Measurements from ENCODE around the gene PSME3. TPM values are rescaled to one million over a fixed set of nuclear protein-coding genes. Genes with fewer than 3 reads are reported as not detected.

Gene PSME3
- total and polyA plus RNA-seq, 2 of the 13 experiments (the other 11 are each of a cell fraction or from before 2014, with no cell fraction given): 66.3 to 135 TPM

DNA sequence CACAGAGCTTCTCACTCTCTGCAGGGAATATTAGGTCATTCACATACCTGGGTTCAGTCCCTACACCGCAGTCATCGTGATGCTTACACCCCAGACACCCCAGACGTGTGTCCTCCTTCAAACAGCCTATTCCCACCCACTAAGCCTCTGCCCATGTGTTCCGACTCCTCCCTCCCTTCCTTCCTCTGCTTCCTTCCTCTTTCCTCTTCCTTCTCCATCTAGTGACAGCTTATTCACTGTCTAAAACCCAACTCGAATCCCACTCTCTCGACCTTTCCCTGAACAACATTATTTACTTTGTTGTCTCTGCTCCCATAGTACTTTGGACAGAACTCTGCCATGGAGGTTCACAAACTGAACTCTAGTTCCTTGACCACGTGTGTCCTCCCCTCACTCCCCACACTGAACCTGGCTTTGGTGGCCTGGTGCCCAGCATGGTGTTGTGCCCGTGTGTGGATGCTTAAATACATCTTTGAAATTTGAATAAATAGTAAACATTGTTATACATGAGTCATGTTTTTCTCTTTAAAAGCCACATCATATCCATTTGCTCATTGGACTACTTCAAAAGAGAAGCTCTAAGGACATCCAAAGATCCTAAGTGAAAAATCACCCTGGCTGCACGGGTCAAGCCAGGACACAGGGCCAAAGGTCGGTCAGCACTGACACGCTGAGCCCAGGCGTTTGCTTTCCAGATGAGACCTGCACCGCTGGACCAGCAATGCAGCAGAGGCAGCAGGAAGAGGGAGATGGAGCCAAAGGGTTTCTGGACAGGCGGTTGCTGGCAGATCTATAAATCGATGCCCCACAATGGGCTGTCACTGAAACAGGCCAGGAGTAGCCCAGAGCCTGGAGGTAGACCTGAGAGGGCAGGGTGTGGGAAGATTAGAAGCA lies 53.3 kb downstream of the PSME3 start (continued):
- peak; percentile 60; the same call in 1 of the 2 replicates for TF ChIP-seq EHMT2 (IDR thresholded peaks at IDR 0.05; ENCODE audit: borderline replicate concordance, low read depth, low read length)
- TF ChIP-seq WIZ (CRISPR knock-in tag; IDR thresholded peaks at IDR 0.05): 0 out of 2 replicates have a peak, but pooled peaks have one; percentile 24
- TF ChIP-seq HOXA5 (CRISPR knock-in tag; IDR thresholded peaks at IDR 0.05): 0 out of 2 replicates have a peak, but pooled peaks have one; percentile 2
- peak; percentile 51; the same call in 1 of the 2 replicates for TF ChIP-seq ZNF563 (CRISPR knock-in tag; IDR thresholded peaks at IDR 0.05)
- TF ChIP-seq NFYB (CRISPR knock-in tag; IDR thresholded peaks at IDR 0.05): no peak; the same call in 1 of the 2 replicates
- TF ChIP-seq, protein P1, sequence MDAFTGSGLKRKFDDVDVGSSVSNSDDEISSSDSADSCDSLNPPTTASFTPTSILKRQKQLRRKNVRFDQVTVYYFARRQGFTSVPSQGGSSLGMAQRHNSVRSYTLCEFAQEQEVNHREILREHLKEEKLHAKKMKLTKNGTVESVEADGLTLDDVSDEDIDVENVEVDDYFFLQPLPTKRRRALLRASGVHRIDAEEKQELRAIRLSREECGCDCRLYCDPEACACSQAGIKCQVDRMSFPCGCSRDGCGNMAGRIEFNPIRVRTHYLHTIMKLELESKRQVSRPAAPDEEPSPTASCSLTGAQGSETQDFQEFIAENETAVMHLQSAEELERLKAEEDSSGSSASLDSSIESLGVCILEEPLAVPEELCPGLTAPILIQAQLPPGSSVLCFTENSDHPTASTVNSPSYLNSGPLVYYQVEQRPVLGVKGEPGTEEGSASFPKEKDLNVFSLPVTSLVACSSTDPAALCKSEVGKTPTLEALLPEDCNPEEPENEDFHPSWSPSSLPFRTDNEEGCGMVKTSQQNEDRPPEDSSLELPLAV (CRISPR knock-in tag; conservative IDR thresholded peaks at IDR 0.05; ENCODE audit: low read depth): no peak
- TF ChIP-seq ZSCAN20 (CRISPR knock-in tag; IDR thresholded peaks at IDR 0.05; ENCODE audit: borderline replicate concordance): no peak
- TF ChIP-seq, protein P2, sequence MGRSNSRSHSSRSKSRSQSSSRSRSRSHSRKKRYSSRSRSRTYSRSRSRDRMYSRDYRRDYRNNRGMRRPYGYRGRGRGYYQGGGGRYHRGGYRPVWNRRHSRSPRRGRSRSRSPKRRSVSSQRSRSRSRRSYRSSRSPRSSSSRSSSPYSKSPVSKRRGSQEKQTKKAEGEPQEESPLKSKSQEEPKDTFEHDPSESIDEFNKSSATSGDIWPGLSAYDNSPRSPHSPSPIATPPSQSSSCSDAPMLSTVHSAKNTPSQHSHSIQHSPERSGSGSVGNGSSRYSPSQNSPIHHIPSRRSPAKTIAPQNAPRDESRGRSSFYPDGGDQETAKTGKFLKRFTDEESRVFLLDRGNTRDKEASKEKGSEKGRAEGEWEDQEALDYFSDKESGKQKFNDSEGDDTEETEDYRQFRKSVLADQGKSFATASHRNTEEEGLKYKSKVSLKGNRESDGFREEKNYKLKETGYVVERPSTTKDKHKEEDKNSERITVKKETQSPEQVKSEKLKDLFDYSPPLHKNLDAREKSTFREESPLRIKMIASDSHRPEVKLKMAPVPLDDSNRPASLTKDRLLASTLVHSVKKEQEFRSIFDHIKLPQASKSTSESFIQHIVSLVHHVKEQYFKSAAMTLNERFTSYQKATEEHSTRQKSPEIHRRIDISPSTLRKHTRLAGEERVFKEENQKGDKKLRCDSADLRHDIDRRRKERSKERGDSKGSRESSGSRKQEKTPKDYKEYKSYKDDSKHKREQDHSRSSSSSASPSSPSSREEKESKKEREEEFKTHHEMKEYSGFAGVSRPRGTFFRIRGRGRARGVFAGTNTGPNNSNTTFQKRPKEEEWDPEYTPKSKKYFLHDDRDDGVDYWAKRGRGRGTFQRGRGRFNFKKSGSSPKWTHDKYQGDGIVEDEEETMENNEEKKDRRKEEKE (IDR thresholded peaks at IDR 0.05): no peak
- TF ChIP-seq TMF1 (CRISPR knock-in tag; IDR thresholded peaks at IDR 0.05; ENCODE audit: low read depth): no peak
- peak; percentile 85 for TF ChIP-seq RCOR2 (CRISPR knock-in tag; IDR thresholded peaks at IDR 0.05)
- TF ChIP-seq GABPB1 (CRISPR knock-in tag; IDR thresholded peaks at IDR 0.05): peak; percentile 58
- peak; percentile 89 for TF ChIP-seq MIER3 (CRISPR knock-in tag; IDR thresholded peaks at IDR 0.05; ENCODE audit: borderline replicate concordance)
- TF ChIP-seq GFI1 (CRISPR knock-in tag; IDR thresholded peaks at IDR 0.05; ENCODE audit: borderline replicate concordance): no peak
- peak; percentile 83; the same call in 1 of the 2 replicates for TF ChIP-seq ZNF510 (CRISPR knock-in tag; IDR thresholded peaks at IDR 0.05; ENCODE audit: low read depth)
- TF ChIP-seq, protein P3, sequence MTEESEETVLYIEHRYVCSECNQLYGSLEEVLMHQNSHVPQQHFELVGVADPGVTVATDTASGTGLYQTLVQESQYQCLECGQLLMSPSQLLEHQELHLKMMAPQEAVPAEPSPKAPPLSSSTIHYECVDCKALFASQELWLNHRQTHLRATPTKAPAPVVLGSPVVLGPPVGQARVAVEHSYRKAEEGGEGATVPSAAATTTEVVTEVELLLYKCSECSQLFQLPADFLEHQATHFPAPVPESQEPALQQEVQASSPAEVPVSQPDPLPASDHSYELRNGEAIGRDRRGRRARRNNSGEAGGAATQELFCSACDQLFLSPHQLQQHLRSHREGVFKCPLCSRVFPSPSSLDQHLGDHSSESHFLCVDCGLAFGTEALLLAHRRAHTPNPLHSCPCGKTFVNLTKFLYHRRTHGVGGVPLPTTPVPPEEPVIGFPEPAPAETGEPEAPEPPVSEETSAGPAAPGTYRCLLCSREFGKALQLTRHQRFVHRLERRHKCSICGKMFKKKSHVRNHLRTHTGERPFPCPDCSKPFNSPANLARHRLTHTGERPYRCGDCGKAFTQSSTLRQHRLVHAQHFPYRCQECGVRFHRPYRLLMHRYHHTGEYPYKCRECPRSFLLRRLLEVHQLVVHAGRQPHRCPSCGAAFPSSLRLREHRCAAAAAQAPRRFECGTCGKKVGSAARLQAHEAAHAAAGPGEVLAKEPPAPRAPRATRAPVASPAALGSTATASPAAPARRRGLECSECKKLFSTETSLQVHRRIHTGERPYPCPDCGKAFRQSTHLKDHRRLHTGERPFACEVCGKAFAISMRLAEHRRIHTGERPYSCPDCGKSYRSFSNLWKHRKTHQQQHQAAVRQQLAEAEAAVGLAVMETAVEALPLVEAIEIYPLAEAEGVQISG (CRISPR knock-in tag; IDR thresholded peaks at IDR 0.05): peak; percentile 85
- TF ChIP-seq ZNF678 (CRISPR knock-in tag; IDR thresholded peaks at IDR 0.05): no peak
- peak; percentile 86 for TF ChIP-seq FOSL2 (CRISPR knock-in tag; IDR thresholded peaks at IDR 0.05)
- TF ChIP-seq, protein P4, sequence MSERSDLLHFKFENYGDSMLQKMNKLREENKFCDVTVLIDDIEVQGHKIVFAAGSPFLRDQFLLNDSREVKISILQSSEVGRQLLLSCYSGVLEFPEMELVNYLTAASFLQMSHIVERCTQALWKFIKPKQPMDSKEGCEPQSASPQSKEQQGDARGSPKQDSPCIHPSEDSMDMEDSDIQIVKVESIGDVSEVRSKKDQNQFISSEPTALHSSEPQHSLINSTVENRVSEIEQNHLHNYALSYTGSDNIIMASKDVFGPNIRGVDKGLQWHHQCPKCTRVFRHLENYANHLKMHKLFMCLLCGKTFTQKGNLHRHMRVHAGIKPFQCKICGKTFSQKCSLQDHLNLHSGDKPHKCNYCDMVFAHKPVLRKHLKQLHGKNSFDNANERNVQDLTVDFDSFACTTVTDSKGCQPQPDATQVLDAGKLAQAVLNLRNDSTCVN (CRISPR knock-in tag; IDR thresholded peaks at IDR 0.05; ENCODE audit: borderline replicate concordance): peak; percentile 99
- peak; percentile 89 for TF ChIP-seq NCOA2 (CRISPR knock-in tag; IDR thresholded peaks at IDR 0.05)
- TF ChIP-seq MED1 (CRISPR knock-in tag; IDR thresholded peaks at IDR 0.05): peak; percentile 98
- TF ChIP-seq GZF1 (CRISPR knock-in tag; IDR thresholded peaks at IDR 0.05): 0 out of 2 replicates have a peak, but pooled peaks have one; percentile 54

All from HepG2 (cell line).